ENCODE measurements around the gene SLC2A10. TPM values are rescaled to one million over a fixed set of nuclear protein-coding genes. Genes with fewer than 3 reads are reported as not detected.

SLC2A10 gene
- total RNA-seq (1 to 10 TPM; 6.7 to 8.5 (median 7.6) TPM), polyA plus RNA-seq (4.6 TPM)
- long read RNA-seq, donor 1, full-length matches to known transcripts, result 12 of 22 reads
- long read RNA-seq, donor 1, partial matches to known transcripts, result 8 of 22 reads
- long read RNA-seq, donor 1, other reads (novel, unspliced or antisense), result 2 of 22 reads
- long read RNA-seq, donor 2, full-length matches to known transcripts, result 9 of 12 reads
- long read RNA-seq, donor 2, partial matches to known transcripts, result 1 of 12 reads
- long read RNA-seq, donor 2, other reads (novel, unspliced or antisense), result 2 of 12 reads
- long read RNA-seq, donor 3, full-length matches to known transcripts, result 24 of 42 reads
- long read RNA-seq, donor 3, partial matches to known transcripts, result 11 of 42 reads
- long read RNA-seq, donor 3, other reads (novel, unspliced or antisense), result 7 of 42 reads
- long read RNA-seq, donor 4, full-length matches to known transcripts, result 6 of 9 reads
- long read RNA-seq, donor 4, partial matches to known transcripts, result 3 of 9 reads
- long read RNA-seq, donor 4, other reads (novel, unspliced or antisense), result 0 of 9 reads

DNA sequence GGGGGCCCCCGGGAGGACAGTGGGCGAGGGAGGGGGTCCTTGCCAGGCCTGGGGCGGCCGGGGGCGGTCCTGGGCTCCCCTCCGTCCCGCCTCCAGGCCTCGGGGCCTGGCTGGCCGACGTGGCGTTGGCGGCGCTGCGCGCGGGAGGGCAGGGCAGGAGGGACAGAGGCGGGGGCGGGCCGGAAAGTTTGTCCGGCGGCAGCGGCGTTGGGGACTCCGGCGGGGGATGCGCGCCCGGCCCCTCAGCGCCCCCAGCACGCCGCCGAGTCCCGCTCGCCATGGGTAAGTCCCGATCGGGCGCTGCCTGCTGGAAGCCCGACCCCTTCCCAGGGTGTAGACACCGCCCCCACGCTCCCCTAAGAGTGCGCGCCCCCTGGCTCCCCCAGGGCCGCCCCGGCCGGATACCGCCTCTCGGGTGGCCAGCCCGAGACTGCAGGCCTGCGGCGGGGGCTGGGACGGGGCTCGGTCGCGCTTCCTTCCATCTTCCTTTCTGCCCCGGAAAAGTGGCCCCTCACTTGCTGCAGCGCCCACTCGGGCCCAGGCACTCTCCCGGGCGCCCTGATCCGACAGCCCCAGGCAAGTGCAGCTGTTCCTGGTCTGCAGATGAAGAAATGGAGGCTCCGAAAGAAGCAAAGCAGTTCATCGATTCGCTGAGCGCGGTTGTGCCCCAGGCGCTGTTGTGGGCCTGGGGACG lies at the start of gene SLC2A10:
Gene SLC2A10, plus strand, starts transcription at position 191 of the 694 bp plus-strand sequence. Its CDS starts 88 bp downstream, at position 279.
- DNase-seq (peak; percentile 79 to 91 (median 90)), ATAC-seq (peak; percentile 94 to 95)
- no peaks in the 10 kb centered on the region for H3K4me1 ChIP-seq (ENCODE audit: control insufficient read depth, insufficient read depth, low read length)
- WGBS, result under 1% methylated on average over 67 of the region's 67 CpGs
- no peaks in the 10 kb centered on the region for H3K9me3 ChIP-seq (ENCODE audit: control insufficient read depth, low read length)
- H3K4me3 ChIP-seq (ENCODE audit: low read length), result peak within 1 kb of the TSS; percentile 69
- H3K27me3 ChIP-seq (ENCODE audit: control insufficient read depth, insufficient read depth), result no peaks in the 10 kb centered on the region
- intact Hi-C loops (cut with DNase I), result no loop called here
- H3K27ac ChIP-seq (ENCODE audit: low read length), result no peak within 1 kb of the TSS

DNA sequence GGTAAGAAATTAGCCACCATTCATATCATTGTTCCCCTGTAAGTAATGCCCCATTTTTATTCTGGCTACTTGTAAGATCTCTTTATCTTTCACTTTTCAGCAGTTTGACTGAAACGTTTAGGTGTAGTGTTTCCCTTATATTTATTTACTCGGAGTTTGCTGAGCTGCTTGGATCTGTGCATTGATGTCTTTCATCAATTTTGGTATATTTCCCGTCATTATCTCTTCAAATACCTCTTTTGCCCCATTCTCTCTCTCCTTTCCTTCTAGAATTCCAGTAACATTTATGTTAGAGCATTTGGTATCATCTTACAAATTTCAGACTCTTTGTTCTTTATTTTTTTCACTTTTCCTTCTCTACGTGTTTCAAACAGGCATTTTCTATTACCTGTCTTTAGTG lies 49.0 kb upstream of the SLC2A10 start:
- Histone ChIP-seq H3K9me3 (ENCODE audit: control insufficient read depth, low read length) (no peaks in the 10 kb centered on the region), H3K4me1 (ENCODE audit: control insufficient read depth, insufficient read depth, low read length) (no peaks in the 10 kb centered on the region), H3K27ac (ENCODE audit: low read length) (no peak overlapping the region), H3K4me3 (ENCODE audit: low read length) (no peak overlapping the region), H3K27me3 (ENCODE audit: control insufficient read depth, insufficient read depth) (no peaks in the 10 kb centered on the region)
- no peak for DNase-seq
- no peak for ATAC-seq
- intact Hi-C loops (cut with DNase I), result no loop called here
- 89% methylated on average over 4 of the region's 4 CpGs for WGBS

- ATAC-seq (no peak), DNase-seq (no peak)
- intact Hi-C loops (cut with DNase I), result no loop called here
- Histone ChIP-seq H3K4me1 (ENCODE audit: control insufficient read depth, insufficient read depth, low read length) (no peaks in the 10 kb centered on the region), H3K4me3 (ENCODE audit: low read length) (no peak overlapping the region), H3K9me3 (ENCODE audit: control insufficient read depth, low read length) (no peaks in the 10 kb centered on the region), H3K27ac (ENCODE audit: low read length) (no peak overlapping the region), H3K27me3 (ENCODE audit: control insufficient read depth, insufficient read depth) (no peaks in the 10 kb centered on the region)
- 98% methylated on average over 1 of the region's 1 CpG for WGBS
Observed at GRCh38 chr20:46661659-46662058, 47.8 kb upstream of the SLC2A10 start.

DNA sequence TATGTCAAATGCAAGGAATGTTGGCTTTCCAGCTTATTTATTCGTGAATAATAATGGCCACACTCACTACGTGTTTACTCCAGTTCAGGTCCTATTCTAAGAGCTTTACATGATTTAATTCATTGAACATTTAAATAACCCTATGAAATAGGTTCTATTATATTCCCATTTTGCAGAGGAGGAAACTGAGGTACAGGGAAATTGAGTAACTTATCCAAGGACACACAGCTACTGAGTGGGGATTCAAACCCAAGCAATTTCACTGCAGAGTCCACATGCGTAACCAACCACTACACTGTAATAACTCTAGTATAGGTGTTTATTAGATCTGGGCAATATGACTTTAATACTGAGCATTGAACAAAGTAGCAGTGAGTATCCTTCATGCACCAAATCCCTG lies 45.9 kb upstream of the SLC2A10 start:
- Histone ChIP-seq H3K4me3 (ENCODE audit: low read length) (no peak overlapping the region), H3K4me1 (ENCODE audit: control insufficient read depth, insufficient read depth, low read length) (no peaks in the 10 kb centered on the region), H3K27ac (ENCODE audit: low read length) (no peak overlapping the region), H3K9me3 (ENCODE audit: control insufficient read depth, low read length) (no peaks in the 10 kb centered on the region), H3K27me3 (ENCODE audit: control insufficient read depth, insufficient read depth) (no peaks in the 10 kb centered on the region)
- ATAC-seq, result no peak
- intact Hi-C loops (cut with DNase I), result no loop called here
- WGBS, result 97% methylated on average over 3 of the region's 3 CpGs
- no peak for DNase-seq

DNA sequence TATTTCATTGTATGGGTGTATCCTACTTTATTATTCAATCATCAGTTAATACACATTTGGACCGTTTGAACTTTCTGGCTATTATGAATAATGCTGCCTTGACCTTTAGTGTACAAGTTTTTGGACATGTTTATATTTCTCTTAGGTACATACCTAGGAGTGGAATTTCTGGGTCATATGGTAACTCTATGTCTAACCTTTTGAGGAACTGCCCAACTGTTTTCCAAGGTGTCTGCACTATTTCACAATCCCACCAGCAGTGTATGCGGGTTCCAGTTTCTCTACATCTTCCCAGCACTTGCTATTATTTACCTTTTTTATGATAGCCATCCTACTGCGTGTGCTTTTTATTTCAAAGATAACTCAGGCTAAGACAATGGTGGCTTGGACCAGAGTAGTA lies 43.8 kb upstream of the SLC2A10 start:
- Histone ChIP-seq H3K27ac (ENCODE audit: low read length) (no peak overlapping the region), H3K27me3 (ENCODE audit: control insufficient read depth, insufficient read depth) (no peaks in the 10 kb centered on the region), H3K4me3 (ENCODE audit: low read length) (no peak overlapping the region), H3K4me1 (ENCODE audit: control insufficient read depth, insufficient read depth, low read length) (no peaks in the 10 kb centered on the region), H3K9me3 (ENCODE audit: control insufficient read depth, low read length) (no peaks in the 10 kb centered on the region)
- intact Hi-C loops (cut with DNase I), result no loop called here
- WGBS, result 91% methylated on average over 3 of the region's 3 CpGs
- ATAC-seq (no peak), DNase-seq (no peak)

DNA sequence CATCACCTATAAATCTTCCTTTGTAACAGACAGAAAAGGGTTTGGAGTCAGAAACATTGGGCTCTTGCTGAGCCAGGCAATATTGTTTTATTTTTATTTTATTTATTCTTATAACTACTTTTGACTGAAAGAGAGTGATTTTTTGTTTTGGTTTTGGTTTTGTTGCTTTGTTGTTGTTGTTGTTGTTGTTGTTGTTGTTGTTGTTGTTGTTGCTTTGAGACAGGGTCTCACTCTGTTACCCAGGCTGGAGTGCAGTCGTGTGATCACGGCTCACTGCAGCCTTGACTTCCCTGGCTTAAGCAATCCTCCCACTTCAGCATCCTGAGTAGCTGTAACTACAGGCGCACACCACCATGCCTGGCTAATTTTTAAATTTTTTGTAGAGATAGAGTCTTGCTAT lies 43.1 kb upstream of the SLC2A10 start:
- WGBS, result 95% methylated on average over 3 of the region's 3 CpGs
- no peaks in the 10 kb centered on the region for H3K9me3 ChIP-seq (ENCODE audit: control insufficient read depth, low read length)
- ATAC-seq (no peak), DNase-seq (no peak)
- no peak overlapping the region for H3K4me3 ChIP-seq (ENCODE audit: low read length)
- no peaks in the 10 kb centered on the region for H3K4me1 ChIP-seq (ENCODE audit: control insufficient read depth, insufficient read depth, low read length)
- no peak overlapping the region for H3K27ac ChIP-seq (ENCODE audit: low read length)
- H3K27me3 ChIP-seq (ENCODE audit: control insufficient read depth, insufficient read depth), result no peaks in the 10 kb centered on the region
- intact Hi-C loops (cut with DNase I), result no loop called here

DNA sequence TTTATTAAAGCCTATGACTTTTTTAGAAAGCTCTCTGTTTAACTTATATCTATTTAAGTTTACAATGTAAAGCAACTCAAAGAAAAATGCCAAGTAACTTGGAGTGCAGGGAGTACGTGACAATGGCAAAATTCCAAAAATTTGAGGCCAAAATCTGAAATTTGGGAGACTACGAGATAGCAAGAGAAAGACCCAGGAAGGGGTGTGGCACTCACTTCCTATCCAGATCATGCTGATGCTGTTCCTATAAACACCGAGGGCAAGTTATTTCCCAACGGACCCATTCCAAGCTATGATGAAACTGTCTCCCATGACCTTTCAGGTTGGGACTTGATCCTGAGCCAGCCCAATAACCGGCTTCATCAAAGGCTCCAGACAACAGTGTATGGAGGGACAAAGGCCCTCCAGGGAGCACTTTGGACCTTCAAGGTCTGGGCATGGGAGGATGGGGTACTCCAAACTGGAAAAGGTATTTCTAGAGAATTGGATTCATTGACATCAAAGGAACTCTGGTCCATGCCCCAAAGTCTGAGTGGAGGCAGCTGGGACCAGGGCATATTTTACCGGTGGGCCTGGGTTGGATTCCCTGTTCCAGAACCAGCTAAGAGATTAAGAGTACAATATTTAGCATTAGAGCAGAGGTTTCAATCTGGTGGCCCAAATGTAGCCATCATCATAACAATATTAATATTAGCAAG lies 42.5 kb upstream of the SLC2A10 start:
- Histone ChIP-seq H3K27me3 (ENCODE audit: control insufficient read depth, insufficient read depth) (no peaks in the 10 kb centered on the region), H3K4me1 (ENCODE audit: control insufficient read depth, insufficient read depth, low read length) (no peaks in the 10 kb centered on the region), H3K9me3 (ENCODE audit: control insufficient read depth, low read length) (no peaks in the 10 kb centered on the region), H3K27ac (ENCODE audit: low read length) (no peak overlapping the region), H3K4me3 (ENCODE audit: low read length) (no peak overlapping the region)
- DNase-seq (no peak), ATAC-seq (no peak)
- WGBS, result 74% methylated on average over 6 of the region's 6 CpGs
- intact Hi-C loops (cut with DNase I), result no loop called here

GRCh38 chr20:46670228-46670584 lies 39.2 kb upstream of the SLC2A10 start:
- DNase-seq (no peak), ATAC-seq (no peak)
- Histone ChIP-seq H3K9me3 (ENCODE audit: control insufficient read depth, low read length) (peaks cover 4% of the 10 kb centered on the region), H3K4me1 (ENCODE audit: control insufficient read depth, insufficient read depth, low read length) (no peaks in the 10 kb centered on the region), H3K4me3 (ENCODE audit: low read length) (no peak overlapping the region), H3K27ac (ENCODE audit: low read length) (no peak overlapping the region), H3K27me3 (ENCODE audit: control insufficient read depth, insufficient read depth) (no peaks in the 10 kb centered on the region)
- 83% methylated on average over 2 of the region's 2 CpGs for WGBS
- intact Hi-C loops (cut with DNase I), result loop anchor here in 1 of 4 donors (10.0 kb wide), 1 partner anchor 115 kb away; the partner anchor contains the start of gene OCSTAMP

DNA sequence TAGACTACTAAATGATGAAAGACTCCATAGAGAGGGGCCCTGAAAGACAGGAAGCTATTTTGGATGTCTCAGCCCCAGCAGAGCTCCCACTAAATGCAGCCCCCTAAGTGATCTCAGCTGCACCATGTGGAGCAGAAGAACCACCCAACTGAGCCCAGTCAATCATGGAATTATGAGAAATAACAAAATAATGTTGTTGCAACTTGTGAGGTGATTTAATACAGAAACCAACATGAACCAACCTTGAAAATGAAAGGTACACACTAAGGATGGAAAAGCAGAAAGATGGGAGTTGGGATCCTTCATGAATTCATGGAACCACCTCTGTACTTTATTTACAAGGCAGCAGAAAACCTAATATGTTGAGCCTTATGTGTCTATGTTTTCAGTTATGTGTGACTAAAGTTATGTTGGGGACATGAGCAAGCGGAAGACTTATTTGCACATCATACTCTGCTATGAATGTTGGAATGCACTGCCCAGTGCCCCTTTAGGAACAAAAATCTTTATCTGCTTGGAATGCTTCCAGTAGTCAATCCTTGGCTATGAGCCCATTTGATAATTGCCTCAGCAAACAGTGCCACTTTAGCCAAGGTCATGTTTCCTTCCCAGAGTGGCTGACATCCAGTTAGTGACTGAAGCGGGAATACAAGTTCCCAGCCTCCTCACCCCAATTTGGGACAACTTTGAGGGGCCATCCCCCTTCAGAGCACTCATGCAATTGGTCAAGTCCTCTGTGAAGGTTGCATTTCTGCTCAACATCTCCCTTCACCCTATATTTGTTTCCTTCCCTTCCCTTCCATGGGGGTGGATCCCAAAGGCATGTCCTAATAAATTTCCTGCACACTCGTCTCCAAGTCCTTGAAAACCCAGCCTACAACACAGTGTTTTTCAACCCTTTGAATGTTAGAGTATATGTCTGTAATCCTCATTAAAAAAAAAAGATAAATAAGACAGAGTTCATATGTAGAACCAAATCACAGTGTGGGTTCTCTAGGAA lies 38.6 kb upstream of the SLC2A10 start:
- H3K27ac ChIP-seq (ENCODE audit: low read length), result no peak overlapping the region
- no peaks in the 10 kb centered on the region for H3K4me1 ChIP-seq (ENCODE audit: control insufficient read depth, insufficient read depth, low read length)
- H3K27me3 ChIP-seq (ENCODE audit: control insufficient read depth, insufficient read depth), result no peaks in the 10 kb centered on the region
- DNase-seq (no peak), ATAC-seq (no peak)
- H3K4me3 ChIP-seq (ENCODE audit: low read length), result no peak overlapping the region
- intact Hi-C loops (cut with DNase I), result loop anchor here in 1 of 4 donors (10.0 kb wide), 1 partner anchor 116 kb away; the partner anchor contains the start of gene OCSTAMP
- WGBS, result 52% methylated on average over 3 of the region's 3 CpGs
- H3K9me3 ChIP-seq (ENCODE audit: control insufficient read depth, low read length), result peaks cover 4% of the 10 kb centered on the region
